IMR-90 (cell line): ENCODE measurements around the gene RAD51D.

Source experiments
- CHD1 ChIP-seq: IDR thresholded peaks from 2 replicates; pipeline ENCODE4 v1.6.1; 2012; ENCODE audit warnings: low read depth, low read length, improper control_type of control experiment
- CTCF ChIP-seq: conservative IDR thresholded peaks from 2 replicates; pipeline ENCODE4 v1.5.1; 2012; ENCODE audit warnings: mild to moderate bottlenecking, low read depth, low read length, improper control_type of control experiment
- POLR2A ChIP-seq: IDR thresholded peaks from 2 replicates; pipeline ENCODE4 v1.6.1; 2012; ENCODE audit warnings: mild to moderate bottlenecking, low read depth, low read length
- RFX5 ChIP-seq: IDR thresholded peaks from 2 replicates; pipeline ENCODE4 v1.8.0; 2012; ENCODE audit warnings: low read depth, mild to moderate bottlenecking, low read length, moderate library complexity
- SMC3 ChIP-seq: fragments of 150-350 bp; IDR thresholded peaks from 2 replicates; pipeline ENCODE4 v1.6.1; 2016; ENCODE audit warnings: low read depth, mild to moderate bottlenecking, antibody characterized with exemption, low read length, moderate library complexity

GRCh38 chr17:35080536-35080935 is 39.1 kb downstream of the RAD51D start:
- TF ChIP-seq POLR2A (no peak), CTCF (no peak), RFX5 (no peak), CHD1 (no peak), SMC3 (no peak)
